ENCODE data around the gene CEP350. TPM values are rescaled to one million over a fixed set of nuclear protein-coding genes. Genes with fewer than 3 reads are reported as not detected.
"Not testable (repeated sequence)": the region's sequence is repeated elsewhere in the genome, so short reads cannot be mapped to it uniquely, and the experiment has no call there.

Gene CEP350
- total RNA-seq, 2 donors from 2014 or later: 34.7 to 50.6 TPM

DNA sequence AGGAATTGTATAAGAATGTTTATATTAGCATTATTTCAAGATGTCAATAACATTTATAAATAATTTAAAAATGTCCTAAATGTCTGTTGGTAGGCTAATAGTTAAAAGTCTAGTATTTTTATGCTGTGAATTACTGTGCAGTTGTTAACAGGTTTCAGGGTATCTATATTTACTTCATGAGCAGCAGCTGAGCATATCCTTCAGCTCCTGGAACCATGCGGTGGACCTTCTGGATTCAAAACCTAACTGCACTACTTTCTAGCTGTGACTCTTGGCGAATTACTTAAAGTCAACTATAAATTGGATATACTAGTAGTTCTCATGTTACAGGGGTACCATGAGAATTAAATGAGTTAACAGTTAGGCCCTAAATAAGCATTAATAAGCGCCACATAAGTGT, 3.7 kb downstream of the CEP350 start:
- no peaks in the 10 kb centered on the region for H3K36me3 ChIP-seq
- no peaks in the 10 kb centered on the region for H3K27me3 ChIP-seq
- no peaks in the 10 kb centered on the region for H3K9me3 ChIP-seq
- TF ChIP-seq CTCF (IDR thresholded peaks at IDR 0.05): no peak
- no peak for DNase-seq
- no peak overlapping the region for H3K27ac ChIP-seq
- no peaks in the 10 kb centered on the region for H3K4me1 ChIP-seq
- no peak overlapping the region for H3K4me3 ChIP-seq
- H3K9ac ChIP-seq (ENCODE audit: low read depth in 2 of 2, low read length in 2 of 2): no peak overlapping the region
- intact Hi-C loops (cut with DNase I): loop anchor here (10.0 kb wide), 1 partner anchor 74 kb away; the partner anchor contains the start of gene TOR1AIP1

- H3K27ac ChIP-seq; H3K9me3 ChIP-seq; H3K9ac ChIP-seq (ENCODE audit: low read depth in 2 of 2, low read length in 2 of 2); intact Hi-C loops (cut with DNase I); H3K36me3 ChIP-seq; H3K4me1 ChIP-seq; H3K4me3 ChIP-seq; H3K27me3 ChIP-seq; DNase-seq: not testable (repeated sequence)
Measured at GRCh38 chr1:179962168-179962567, 7.6 kb downstream of the CEP350 start.

DNA sequence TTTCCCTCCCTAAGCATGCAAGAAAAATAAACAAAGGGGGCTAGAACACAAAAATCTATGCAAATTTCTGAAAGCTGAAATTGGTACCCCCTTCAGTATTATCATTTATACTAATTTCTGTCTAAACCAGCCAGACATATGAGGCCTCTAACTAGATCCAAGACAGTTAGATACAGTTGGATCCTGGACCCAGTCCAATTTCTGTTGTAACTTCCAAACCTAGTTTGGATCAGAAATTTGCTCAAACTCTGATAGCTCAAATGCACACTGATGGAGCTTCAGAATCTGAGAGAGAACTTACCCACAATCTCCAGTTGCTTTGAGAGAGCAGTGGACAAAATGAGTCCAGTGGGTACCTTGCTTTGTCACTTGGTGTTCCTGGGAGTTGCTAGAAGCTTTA, 11.9 kb downstream of the CEP350 start:
- H3K27ac ChIP-seq: no peak overlapping the region
- no peaks in the 10 kb centered on the region for H3K4me1 ChIP-seq
- no peak overlapping the region for H3K9ac ChIP-seq (ENCODE audit: low read depth in 2 of 2, low read length in 2 of 2)
- no peak for DNase-seq
- intact Hi-C loops (cut with DNase I): no loop called here
- no peak overlapping the region for H3K4me3 ChIP-seq
- no peaks in the 10 kb centered on the region for H3K36me3 ChIP-seq
- H3K9me3 ChIP-seq: no peaks in the 10 kb centered on the region
- H3K27me3 ChIP-seq: no peaks in the 10 kb centered on the region
- no peak for TF ChIP-seq CTCF (IDR thresholded peaks at IDR 0.05)

GRCh38 chr1:179968284-179968993, 13.8 kb downstream of the CEP350 start:
- Histone ChIP-seq H3K4me3 (no peak overlapping the region), H3K9ac (ENCODE audit: low read depth in 2 of 2, low read length in 2 of 2) (no peak overlapping the region), H3K36me3 (no peaks in the 10 kb centered on the region), H3K27ac (no peak overlapping the region), H3K27me3 (no peaks in the 10 kb centered on the region), H3K4me1 (no peaks in the 10 kb centered on the region), H3K9me3 (no peaks in the 10 kb centered on the region)
- intact Hi-C loops (cut with DNase I): no loop called here
- no peak for TF ChIP-seq CTCF (IDR thresholded peaks at IDR 0.05)
- DNase-seq: no peak

DNA sequence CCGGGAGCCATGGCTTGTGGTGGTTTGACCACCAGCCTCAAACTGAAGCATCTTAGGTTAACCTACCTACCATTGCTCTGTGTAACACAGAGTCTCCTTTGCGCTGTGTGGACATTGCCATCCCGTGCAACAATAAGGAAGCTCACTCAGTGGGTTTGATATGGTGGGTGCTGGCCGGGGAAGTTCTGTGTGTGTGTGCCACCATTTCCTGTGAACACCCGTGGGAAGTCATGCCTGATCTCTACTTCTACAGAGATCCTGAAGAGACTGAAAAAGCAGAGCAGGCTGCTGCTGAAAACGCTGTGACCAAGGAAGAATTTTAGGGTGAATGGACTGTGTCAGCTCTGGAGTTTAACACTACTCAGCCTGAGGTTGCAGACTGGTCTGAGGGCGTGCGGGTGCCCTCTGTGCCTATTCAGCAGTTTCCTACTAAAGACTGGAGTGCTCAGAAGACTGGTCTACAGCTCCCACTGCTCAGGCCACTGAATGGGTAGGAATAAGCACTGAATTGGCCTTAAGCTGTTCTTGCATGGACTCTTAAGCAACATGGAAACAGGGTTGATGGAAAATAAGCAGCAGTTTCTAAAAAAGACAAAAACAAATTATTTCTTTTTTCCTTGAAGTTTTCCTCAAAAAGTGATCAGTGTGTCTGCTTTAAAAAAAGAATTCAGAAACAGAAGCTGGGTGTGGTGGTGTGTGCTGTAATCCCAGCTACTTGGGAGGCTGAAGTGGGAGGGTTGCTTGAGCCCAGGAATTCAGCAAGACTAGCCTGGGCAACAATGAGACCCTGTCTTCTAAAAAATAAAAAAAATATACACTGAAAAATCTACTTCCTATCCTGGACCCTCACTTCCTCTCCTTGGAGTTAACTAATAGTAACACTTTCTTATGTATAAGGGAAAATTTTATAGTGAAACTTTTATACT, 14.6 kb downstream of the CEP350 start:
- intact Hi-C loops (cut with DNase I): no loop called here
- Histone ChIP-seq H3K27ac (no peak overlapping the region), H3K4me3 (no peak overlapping the region), H3K9ac (ENCODE audit: low read depth in 2 of 2, low read length in 2 of 2) (no peak overlapping the region), H3K4me1 (no peaks in the 10 kb centered on the region), H3K27me3 (no peaks in the 10 kb centered on the region), H3K36me3 (no peaks in the 10 kb centered on the region), H3K9me3 (no peaks in the 10 kb centered on the region)
- DNase-seq: no peak
- TF ChIP-seq CTCF (IDR thresholded peaks at IDR 0.05): no peak
